Posterior cingulate gyrus (tissue), 11 donors: ENCODE measurements around the gene SPAG16.

Source experiments
- DNase-seq, 10 donors: peaks; one replicate each; pipeline versions ENCODE4 v3.0.0 to v3.0.0-alpha.2; 2020 to 2021; ENCODE audit warnings: mixed read lengths in 3 of 10
- intact Hi-C: fragments of 100-400 bp; cut with DNase I; formaldehyde crosslinking; loops from one replicate; pipeline ENCODE4 v1.15.1; 2023

SPAG16 gene

DNA sequence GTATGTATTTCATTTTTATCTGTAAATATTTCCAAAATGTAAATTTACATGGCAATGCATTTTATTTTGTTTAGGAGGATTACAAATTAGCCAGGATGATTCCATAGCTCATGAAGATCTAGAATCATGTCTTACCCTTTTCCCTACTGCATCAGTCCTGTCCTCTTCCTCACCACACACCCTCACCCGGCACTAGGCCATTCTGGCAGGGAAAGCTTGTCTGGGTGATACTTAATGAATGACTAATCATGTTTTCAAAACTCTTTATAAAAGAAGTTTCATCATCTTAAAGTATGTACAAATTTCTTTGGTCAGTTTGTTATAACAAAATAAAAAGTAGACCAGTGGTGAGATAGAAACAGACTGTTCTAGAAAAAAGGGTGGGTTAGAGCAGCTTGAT is 843.3 kb downstream of the SPAG16 start:
- no peak for DNase-seq
- intact Hi-C loops = no loop called here

DNA sequence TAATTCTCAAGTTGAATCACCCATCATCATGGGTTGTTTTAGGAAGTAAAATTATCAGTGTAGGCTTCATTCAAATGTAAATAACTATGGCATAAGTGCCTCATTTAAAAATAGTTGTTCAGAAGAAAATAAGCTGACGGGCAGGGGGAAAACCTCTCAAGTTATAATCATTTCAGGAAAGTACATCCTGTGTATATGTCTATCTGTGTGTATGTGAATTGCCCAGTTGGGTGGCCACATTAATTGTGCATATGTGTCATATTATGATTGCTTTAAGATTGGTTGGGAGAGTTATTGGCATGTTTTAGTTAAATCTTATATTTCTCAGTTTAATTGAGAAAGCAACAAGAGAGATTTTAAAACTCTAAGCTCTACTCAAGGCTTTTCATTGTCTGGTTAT is 843.8 kb downstream of the SPAG16 start:
- no peak for DNase-seq
- intact Hi-C loops = no loop called here

DNA sequence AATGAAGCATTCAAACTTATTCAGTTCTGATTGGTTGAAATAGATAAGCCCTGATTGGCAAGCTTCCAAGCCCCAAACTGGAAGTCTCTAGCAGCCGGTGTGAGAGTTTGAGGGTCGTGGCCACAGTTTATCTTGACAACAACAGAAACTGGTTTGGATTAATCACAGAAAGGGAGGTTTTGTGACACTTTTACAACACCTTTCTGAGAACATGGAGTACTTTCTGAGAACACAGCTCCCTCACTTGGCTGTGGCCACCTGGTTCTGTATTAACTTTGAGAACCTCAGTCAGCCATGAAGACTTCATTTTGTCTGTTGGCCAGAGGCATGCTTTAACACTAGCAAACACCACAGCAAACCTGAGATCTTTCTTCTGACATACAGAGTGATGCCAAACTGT is 845.9 kb downstream of the SPAG16 start:
- DNase-seq = no peak
- intact Hi-C loops = no loop called here

DNA sequence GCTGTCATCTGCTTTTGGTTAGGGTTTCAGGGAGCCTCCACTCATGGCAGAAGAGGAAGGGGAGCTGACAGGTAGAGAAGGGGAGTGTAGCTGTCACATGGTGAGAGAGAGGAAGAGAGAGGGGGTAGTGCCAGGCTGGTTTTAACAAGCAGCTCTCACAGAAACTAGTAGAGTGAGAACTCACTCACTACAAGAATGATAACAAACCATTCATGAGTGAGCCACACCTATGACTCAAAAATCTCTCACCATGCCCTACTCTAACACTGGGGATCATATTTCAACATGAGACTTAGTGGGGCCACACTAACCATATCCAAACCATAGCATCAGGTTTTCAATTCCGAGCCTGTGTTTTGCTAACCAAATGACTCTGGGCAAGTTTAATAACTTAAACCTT is 851.7 kb downstream of the SPAG16 start:
- intact Hi-C loops = no loop called here
- DNase-seq = no peak

DNA sequence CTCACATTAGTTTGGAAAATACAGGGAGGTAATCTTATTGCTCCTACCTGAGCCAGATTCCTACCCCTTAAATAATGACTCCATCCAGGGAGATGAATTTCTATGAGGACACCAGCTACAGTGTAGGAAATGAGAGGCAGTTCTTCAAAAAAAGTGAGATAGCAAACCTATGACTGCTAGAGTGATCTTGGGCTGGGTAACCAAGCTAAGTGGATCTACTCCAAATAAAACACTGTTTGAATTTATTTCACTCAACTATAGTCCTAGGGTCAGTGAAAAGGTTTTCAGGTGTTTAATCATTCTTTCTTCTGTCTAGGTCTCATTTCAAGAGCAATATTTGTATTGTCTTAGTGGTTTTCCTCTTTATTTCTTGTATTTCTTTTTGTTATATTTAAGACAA is 854.5 kb downstream of the SPAG16 start:
- intact Hi-C loops = no loop called here

DNA sequence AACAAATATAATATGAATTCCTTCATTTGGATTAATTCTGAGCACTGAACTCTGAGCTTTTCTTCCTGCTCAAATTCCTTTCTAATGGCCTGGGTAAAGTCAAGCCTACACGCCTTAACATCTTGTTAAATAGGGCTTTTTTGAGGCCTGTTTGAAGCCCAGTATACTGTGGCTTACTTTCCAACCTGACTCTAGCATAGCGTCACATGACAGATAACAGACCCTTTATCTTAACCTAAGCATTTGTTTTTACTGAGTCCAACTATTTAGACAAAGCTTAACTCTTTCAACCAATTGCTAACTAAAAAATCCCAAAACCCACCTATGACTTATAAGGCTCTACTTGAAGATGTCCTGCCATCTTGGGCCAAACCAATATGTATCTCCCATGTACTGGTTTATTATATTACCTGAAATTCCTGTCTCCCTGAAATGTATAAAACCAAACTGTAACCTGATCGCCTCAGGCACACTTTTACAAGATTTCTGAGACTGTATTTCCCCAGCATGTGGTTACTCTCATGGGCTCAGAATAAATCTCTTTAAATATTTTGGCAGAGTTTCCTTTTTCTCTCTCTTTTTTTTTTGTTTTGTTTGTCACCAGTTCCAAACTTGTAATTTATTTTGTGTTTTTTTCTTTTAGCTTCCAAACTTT is 855.5 kb downstream of the SPAG16 start:
- intact Hi-C loops = no loop called here
- no peak for DNase-seq

More for the DNA sequence above, 854.5 kb downstream of the SPAG16 start:
- DNase-seq = no peak

DNA sequence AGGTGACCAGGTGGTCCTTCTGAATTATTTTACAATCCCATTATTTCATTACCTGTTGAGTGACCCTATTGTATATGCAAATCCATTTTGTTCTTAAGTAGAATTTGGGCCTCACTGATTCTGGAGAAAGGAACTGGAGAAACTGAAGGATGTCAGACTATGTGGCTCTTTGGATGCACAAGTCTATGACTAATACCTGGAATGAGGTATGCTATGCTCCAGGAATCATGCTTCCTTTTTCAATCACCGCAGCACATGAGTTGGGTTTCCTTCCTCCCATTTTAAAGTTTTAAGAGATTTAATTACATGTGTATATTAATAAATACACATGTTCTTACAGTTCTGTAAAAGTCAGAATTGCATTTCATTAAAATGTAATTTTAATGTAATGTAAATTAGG is 872.7 kb downstream of the SPAG16 start:
- intact Hi-C loops = no loop called here
- DNase-seq = no peak

DNA sequence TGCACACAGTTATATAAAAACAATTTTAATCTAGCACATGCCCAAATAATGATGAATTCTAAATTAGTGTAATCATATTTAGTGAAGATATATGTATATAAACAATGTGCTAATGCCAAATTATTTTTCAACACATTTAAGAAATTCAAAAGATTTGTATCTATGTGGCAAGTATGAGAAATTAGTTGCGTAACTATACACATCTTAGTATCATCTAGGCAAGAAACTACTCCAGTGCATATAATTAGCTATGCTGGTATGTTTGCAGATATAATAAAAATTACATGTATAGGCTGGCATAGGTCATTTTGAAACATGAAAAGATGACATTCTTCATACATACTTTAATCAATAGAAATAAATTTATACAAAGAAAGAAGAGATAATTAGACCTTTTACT is 874.6 kb downstream of the SPAG16 start:
- intact Hi-C loops = no loop called here
- no peak for DNase-seq

DNA sequence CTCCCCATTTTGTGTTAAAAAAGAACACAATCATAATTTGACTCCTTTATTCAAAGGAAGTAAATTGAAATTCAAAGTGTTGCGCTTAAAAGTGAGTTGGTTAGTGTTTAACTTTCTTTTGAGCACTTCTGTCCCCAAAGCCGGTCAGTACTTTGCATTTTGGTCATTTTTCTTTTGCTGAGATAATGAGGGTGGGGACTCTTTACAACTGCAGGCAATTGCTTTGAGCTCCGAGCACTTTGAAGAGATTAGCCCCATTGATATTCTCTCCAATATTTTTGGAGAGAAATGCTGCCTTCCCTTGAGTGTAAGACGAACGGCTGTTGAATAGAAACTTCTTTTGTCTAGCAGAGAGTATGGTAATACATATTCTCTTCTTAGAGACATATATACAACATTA is 885.0 kb downstream of the SPAG16 start:
- no peak for DNase-seq
- intact Hi-C loops = no loop called here

DNA sequence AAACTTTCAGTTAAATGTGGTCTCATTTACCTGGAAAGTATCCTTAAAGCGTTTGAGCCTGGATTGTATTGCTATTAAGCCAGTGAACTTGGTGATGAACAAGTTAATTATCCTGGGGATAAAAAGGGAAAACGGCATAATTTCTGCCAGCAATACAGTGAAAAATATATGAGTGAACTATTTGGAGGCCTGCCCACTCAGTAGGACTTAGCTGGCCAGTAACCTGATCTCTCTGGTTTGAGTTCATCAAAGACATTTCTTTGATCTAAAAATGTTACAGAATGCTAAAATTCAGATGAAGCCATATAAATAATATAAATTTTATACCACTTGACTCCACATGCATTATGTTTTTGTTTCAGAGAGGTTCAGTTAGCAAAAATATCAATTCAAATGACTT is 885.5 kb downstream of the SPAG16 start:
- intact Hi-C loops = no loop called here

DNA sequence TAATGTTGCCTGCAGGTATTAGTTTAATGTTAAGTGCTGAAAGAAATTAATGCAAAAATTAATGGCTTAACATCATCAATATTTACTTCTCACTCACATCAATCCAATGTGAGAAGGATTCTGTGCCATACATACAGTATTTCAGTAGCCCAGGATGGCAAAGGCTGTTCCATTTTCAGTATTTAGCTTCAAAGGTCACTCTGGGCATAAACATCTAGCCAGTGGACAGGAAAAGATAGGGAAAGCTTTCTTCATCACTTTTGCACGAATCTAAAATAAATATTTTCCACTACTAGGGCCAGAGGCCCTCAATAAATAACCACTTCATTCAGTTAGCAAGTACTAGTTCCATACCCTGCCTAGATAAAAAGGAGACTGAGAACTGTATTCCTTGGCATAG is 890.3 kb downstream of the SPAG16 start:
- intact Hi-C loops = no loop called here
- no peak for DNase-seq

More for the DNA sequence above, 885.5 kb downstream of the SPAG16 start:
- DNase-seq = no peak

DNA sequence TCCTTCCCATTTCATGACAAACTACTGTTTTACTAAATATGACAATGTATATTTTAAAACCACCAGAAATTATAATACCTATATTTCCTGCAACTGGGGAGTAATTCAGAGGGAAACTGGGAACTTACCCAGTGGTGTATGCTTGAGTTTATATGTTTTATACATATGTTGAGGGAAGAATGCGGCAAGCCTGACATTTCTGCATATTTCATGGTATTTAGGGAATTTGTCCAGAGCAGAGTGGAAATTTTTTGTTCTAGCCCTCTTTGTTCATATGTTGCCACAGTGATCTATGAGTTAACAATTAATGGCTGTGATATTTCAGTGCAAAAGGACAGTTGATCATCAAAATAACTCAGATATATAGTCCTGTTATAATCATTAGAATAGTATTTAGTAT is 895.8 kb downstream of the SPAG16 start:
- intact Hi-C loops = no loop called here
- DNase-seq = no peak

DNA sequence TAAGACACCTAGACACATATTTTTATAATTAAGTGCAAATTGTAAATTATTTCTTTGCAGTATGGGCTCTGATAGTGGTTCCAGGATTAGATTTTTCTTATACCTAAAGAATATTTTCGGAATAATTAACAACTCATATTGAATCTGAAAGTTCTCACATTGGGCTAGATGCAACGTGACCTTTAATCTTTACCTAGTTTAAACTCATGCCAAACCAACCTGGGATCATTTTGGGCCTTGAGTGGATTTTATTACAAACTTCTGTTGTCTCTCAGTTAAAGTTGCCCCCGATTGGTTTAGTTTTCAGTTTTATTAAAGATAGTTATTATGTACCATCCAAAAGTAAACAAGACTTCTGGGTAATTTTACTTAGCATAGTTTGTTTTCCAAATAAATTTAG is 896.4 kb downstream of the SPAG16 start:
- intact Hi-C loops = no loop called here
- DNase-seq = no peak

DNA sequence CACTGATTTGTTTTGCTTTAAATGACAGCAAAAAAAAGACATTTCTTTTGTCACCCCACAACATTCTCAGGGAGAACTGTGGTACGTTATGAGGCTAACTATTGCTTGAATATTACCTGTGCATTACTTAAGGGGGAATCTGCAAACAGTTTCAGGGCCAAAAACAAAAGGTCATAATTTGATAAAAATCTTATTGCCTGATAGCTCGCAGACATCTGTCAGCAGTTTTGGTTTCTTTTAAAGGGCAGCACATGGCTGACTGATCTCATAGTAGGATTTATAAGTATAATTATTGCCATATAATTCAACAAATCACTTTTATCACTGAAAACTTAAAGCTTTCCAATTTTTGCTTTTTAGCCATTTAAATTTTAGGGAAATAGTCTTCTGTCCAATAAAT is 900.2 kb downstream of the SPAG16 start:
- intact Hi-C loops = no loop called here
- no peak for DNase-seq

DNA sequence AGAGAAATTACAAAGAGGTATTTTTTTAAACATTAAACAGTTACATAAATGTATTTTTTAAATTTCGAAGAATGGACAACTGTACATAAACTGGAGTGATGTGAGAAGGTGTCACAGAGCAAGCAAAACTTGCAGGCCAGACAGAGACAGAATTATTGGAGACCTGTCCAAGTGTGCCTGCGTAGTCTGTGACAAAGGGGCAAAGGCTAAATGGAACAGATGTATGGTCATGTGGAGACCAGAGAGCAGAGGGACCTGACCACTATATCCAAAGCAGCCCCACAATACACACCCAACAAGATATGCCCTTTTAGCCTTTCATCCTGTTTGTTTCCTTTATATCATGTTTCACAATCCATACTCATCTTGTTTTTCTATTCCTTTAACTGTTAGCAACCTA is 901.3 kb downstream of the SPAG16 start:
- intact Hi-C loops = no loop called here

DNA sequence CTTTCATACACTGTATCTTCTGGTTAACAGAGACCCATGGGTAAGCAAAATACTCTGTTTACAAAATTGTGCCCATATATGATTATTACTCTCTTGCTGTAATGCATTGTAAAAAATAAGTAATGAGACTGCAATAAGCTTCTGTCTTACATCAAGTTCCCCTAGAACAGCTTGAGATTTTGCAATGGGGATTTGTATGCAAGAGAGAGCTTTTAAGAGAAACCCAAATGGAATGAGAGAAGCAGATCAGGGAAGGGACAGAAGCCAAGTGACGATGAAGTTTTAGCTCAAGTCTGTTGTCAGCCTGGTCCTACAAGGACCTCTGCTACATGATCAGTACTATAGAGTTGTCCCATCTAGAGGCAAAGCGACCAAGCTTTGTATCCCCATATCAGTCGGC is 908.4 kb downstream of the SPAG16 start:
- intact Hi-C loops = no loop called here
- DNase-seq = no peak

More for the DNA sequence above, 901.3 kb downstream of the SPAG16 start:
- no peak for DNase-seq

DNA sequence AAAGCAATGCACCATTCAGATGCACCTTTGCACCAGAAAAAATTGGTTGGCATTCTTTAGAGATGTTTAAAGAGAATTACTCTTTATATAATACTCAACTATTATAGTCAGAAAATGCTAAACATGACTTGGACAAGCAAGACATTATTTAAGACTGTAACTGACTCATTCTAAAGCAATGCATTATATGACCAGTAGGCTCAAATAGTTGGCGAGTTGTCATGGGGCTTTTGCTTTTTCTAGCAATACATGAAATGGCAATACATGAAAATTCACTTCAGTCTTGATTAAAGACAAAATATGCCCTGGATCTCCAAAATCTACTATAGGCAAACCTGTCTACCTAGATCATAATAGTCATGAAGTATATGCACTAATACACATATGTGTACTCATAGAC is 909.7 kb downstream of the SPAG16 start:
- intact Hi-C loops = no loop called here
- no peak for DNase-seq

DNA sequence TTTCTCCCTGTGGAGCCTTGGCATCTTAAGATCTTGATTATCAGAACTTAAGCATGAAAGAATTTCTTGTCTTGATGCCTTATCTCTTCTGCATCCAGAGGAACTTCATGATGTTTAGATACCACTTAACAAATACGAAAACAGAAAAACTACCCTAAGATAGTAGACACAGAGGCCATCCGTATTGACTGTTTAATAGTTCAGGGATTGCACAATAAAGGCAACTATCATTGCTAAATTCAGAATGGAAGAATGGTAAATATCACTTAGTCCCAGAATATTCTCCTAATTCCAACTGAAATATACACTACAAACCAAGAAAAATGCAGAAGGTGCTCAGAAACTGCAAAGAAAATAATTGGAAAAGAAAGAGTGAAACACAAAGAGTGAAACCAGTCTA is 912.0 kb downstream of the SPAG16 start:
- intact Hi-C loops = no loop called here
- DNase-seq = no peak

DNA sequence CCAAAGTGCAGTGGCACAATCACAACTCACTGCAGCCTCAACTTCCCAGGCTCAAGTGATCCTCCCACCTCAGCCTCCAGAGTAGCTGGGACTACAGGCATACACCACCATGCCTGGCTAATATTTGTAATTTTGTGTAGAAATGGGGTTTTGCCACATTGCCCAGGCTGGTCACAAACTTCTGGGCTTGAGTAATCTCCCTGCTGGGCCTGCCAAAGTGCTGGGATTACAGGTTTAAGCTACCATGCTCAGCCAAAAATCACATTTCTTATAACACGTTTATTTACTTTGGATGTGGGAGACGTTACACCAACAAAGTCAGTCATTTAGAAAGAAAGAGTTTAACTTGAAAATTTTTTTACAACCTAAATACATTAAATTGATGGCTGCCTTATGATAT is 917.6 kb downstream of the SPAG16 start:
- DNase-seq = no peak
- intact Hi-C loops = no loop called here

DNA sequence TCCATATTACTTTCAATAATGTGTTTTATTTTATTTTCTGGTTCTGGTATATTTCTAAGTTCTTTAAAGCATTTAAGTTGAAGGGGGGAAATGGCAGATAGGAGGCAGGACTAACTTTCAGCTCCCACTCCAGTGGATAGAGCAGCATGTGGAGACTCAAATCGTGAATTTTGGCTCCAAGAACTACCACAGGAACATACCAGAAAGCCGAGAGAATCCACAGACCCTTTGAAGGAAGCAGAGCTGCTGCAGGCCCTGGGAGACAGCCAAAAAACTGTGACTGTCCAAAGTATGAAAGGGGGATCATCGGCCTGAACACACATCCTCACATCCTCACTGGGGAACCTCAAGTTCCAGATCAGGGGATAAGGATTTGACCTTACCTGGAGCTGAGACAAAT is 919.0 kb downstream of the SPAG16 start:
- no peak for DNase-seq
- intact Hi-C loops = no loop called here

DNA sequence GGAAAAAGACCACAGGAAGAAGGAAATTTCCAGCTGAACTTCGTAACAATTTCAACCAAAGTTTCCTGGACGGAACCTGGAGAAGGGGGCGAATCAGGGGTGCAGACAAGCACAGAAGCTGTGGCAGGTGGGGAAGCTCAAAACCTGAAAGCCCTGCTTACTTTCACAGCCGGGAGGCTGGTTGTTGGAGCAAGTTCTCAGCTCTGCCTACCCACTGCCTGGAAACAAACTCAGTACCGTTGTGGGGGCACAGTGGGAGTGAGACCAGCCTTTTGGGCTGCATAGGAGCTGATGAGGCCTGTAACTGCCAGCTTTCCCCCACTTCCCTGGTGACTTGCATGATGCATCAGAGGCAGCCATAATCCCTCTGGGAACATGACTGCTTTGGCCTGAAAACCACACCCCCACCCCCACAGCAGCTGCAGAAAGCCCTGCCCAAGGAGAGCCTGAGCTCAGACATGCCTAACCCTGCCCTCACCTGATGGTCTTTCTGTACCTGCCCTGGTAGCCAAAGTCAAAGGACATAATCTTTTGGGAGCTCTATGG is 919.6 kb downstream of the SPAG16 start:
- intact Hi-C loops = no loop called here
- DNase-seq = no peak

DNA sequence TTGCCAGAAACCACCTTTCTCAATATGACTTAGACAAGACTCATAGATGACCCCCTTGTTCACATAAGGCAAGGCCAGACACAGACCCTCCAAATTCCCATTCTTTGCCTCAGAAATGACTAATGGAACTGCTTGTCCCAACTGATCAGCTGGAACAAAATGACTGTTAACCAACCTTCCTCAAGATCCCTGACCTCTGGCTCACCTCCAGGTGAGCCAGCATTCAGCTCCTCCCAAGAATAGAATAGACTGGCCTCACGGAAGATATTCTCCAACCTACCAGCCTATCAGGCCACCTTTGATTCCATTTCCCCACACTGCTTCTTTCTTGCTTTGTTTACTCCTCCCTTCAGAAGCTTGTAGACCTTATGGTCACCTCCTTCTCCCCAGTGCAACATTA is 930.8 kb downstream of the SPAG16 start:
- intact Hi-C loops = no loop called here
- DNase-seq = no peak

DNA sequence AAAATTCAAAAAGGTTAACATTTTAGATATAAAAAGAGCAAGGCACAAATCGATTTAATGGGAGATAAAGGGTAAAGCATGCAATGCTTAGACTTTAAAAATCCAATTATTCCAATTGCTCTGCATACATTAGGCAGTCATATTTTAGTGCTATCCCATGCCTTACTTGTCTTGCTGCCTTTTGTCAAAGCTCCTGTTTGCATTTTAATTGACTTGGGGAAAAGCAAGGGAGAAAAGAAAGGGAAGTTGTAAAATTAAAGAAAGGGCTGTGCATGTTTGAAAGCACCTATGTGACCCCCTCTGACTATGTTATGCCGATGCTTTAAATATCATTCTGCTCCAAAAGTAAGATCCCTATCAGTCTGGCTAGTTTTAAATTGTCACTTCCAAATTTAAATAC is 932.9 kb downstream of the SPAG16 start:
- no peak for DNase-seq
- intact Hi-C loops = no loop called here
